ENCODE data around the gene TMEM134.

DNA sequence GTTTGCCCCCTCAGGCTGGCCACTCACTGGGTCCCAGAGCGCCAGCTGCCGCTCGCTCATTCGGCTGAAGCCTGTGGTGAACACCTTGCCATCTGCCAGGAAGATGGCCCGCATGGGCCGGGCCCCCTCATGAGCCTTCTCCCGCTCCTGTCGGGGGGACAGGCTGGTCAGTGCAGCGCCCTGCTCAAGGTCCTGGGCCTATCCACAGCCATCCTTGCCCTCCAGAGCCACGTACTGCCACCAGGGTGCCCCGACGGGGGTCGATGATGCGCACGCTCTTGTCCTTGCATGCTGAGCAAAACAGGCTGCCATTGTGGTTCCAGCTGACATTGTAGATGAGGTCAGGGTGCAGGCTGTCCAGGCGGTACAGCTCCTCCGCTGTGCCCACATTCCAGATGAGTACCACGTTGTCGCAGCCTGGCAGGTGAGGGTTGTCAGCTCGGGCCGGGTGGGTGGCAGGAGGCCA, 27.9 kb downstream of the TMEM134 start:
- TF ChIP-seq, protein P1, sequence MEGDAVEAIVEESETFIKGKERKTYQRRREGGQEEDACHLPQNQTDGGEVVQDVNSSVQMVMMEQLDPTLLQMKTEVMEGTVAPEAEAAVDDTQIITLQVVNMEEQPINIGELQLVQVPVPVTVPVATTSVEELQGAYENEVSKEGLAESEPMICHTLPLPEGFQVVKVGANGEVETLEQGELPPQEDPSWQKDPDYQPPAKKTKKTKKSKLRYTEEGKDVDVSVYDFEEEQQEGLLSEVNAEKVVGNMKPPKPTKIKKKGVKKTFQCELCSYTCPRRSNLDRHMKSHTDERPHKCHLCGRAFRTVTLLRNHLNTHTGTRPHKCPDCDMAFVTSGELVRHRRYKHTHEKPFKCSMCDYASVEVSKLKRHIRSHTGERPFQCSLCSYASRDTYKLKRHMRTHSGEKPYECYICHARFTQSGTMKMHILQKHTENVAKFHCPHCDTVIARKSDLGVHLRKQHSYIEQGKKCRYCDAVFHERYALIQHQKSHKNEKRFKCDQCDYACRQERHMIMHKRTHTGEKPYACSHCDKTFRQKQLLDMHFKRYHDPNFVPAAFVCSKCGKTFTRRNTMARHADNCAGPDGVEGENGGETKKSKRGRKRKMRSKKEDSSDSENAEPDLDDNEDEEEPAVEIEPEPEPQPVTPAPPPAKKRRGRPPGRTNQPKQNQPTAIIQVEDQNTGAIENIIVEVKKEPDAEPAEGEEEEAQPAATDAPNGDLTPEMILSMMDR (conservative IDR thresholded peaks at IDR 0.05; ENCODE audit: low read depth, low read length) = no peak
- no peak for TF ChIP-seq EZH2 (IDR thresholded peaks at IDR 0.05; ENCODE audit: borderline replicate concordance, low read depth, low read length, poor library complexity, severe bottlenecking)

Measured in A673 (cell line).